K562 treated with DMSO at 1 percent for 24 hours (cell line): ENCODE results near the gene ZNF805. TPM values are rescaled to one million over a fixed set of nuclear protein-coding genes. Genes with fewer than 3 reads are reported as not detected.

Experiments
- total RNA-seq: library from RNA; unstranded; fragments of 300-600 nt; gene quantifications from 2 replicates; pipeline ENCODE4 v1.2.3, GENCODE V29; 2022; ENCODE audit warnings: low read depth; ENCODE audit not compliant: insufficient read depth

ZNF805 gene
- total RNA-seq: 1.8 and 2.1 TPM in 2 replicates

DNA sequence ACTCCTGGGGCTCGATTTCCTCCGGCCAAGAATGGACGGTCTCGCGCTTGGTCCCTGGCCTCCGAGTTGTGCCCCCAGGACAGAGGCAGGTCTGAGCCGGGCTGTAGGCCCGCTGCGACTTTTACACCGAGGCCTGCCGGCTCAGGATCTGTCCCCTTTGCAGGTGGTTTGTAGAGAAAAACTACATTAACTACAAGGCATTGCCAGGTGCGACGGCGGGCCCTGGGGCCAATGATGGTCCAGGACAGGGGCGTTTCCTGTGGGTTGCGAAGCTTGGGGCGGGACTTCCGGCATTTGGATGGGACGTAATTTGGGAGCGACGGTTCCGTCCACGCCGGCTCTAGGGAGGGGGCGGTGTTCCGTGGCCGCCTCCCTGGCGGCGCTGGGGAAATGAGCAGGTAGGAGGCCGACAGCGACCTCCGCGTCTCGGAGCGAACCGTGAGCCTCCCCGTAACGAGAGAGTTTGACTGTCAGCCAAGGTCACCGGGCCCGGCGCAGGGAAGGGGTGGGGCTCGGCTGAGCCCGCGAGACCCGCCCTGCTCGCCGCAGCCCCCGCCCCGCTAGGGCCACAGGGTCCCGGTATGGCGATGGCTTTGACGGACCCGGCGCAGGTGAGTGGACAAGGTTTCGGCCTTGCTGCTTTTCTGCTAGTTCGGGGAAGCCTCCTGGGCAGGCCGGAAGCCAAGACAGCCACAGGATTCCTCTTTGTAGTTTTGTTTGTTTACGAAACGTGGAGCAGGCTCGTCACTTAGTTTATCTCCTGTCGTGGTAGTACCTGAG is at the start of gene ZNF805:
Gene ZNF805, plus strand, starts transcription at position 322 of the 780 bp plus-strand sequence. Its CDS starts 260 bp downstream, at position 582.

DNA sequence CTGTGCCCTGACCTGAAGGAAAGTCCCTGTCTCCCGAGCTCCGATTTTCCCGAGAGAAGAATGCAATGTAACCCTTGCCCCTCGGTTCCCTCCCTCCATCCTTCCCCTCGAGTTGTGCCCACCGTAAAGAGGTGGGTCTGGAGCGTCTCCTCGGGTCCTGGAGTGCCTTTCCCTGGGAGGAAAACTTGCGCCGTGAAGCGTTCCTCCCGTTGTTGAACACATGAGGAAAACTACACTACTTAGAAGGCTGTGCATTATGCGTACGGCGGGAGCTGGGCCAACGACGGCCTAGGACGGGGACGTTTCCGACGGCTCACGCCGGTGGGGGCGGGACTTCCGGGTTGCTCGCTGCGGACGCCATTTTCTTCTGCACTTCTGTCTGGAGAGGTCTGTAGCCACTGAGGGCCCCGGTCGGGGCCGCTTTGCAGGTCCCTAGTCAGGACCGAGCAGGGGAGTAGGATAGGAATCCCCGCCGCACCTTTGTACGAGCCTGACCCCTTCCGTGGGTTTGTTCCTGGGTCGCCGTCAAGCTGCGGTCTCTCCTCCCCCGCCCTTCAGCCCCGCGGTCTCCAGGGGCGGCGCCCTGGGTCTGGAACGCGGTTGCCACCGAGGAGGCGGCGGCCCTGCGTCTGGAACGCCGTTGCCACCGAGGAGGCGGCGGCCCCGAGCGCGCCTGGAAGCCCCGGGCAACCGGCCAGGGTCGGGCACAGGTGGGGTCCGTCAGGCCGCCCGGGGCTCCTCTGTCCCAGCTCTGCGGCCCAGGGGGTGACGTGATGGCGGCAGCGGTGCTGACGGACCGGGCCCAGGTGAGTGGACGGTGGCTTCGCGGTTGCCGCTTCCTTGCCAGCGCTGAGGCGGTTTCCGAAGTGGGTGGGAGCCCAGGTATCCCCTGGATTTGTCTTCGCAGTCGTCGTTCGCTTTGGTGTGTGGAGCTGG is 49.0 kb upstream of the ZNF805 start, which contains the start of gene ZNF264:
Gene ZNF264, plus strand, starts transcription at position 360 of the 936 bp plus-strand sequence. Its CDS starts 414 bp downstream, at position 774.

DNA sequence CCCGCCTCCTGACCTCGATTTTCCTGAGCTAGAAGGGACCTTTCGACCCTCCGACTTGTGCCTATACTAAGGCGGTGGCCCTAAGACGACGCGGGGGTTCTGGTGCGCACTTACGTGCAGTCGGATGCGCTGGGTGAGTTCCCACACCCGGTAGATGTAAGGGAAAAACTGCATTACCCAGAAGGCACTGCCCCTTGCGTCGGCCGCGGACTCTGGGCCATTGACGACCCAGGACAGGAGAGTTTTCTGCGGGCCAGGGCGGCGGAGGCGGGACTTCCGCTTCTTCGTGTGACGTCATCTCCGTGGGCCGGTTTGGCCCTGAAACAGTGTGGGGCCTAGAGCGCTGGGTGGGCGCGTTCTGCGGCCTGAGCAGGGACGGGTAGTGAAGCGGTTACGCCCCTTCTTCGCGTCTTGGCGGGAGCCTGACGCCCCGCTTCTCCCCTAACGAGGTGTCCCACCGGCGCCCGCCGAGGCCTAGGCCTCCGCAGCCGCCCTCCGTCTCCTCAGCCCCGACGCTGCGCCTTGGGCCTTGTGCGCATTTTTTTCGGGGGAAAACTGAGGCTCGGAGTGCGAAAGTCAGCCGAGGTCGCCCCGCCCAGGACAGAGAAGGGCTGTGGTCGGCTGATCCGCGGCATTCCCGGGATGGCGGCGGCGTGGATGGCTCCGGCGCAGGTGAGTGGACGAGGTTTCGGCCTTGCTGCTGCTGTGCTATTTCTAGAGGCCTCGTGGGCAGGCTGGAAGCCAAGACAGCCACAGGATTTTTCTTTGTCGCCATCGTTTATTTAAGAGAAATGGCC is 39.9 kb downstream of the ZNF805 start, which contains the start of gene ZNF460:
Gene ZNF460, plus strand, starts transcription at position 321 of the 797 bp plus-strand sequence. Its CDS starts 322 bp downstream, at position 643.

Other genes with a start within 250 kb of the ZNF805 start
- not detected in 2 replicates for gene USP29, start 120.6 kb upstream of the ZNF805 start, total RNA-seq
- gene ZIM3, start 95.4 kb upstream of the ZNF805 start, total RNA-seq: not detected in 2 replicates
- gene DUXA, start 73.1 kb upstream of the ZNF805 start, total RNA-seq: not detected in 2 replicates
- gene ZNF264, start 49.1 kb upstream of the ZNF805 start, total RNA-seq: 2.9 and 6.9 TPM in 2 replicates
- 7.7 and 10.2 TPM in 2 replicates for gene AURKC, start 9.6 kb upstream of the ZNF805 start, total RNA-seq
- gene ZNF460, start 39.9 kb downstream of the ZNF805 start, total RNA-seq: 0.79 and 1.2 TPM in 2 replicates
- 1.2 and 1.3 TPM in 2 replicates for gene ZNF543, start 79.8 kb downstream of the ZNF805 start, total RNA-seq
- gene ZNF304, start 110.6 kb downstream of the ZNF805 start, total RNA-seq: 3.1 and 3.2 TPM in 2 replicates
- gene TRAPPC2B, start 122.9 kb downstream of the ZNF805 start, total RNA-seq: 4.4 and 4.8 TPM in 2 replicates
- gene ZNF547, start 122.9 kb downstream of the ZNF805 start, total RNA-seq: 0.42 TPM in 1 of 2 replicates, not detected in the other
- gene ZNF548, start 149.2 kb downstream of the ZNF805 start, total RNA-seq: 3.2 and 3.4 TPM in 2 replicates
- gene ZNF17, start 170.5 kb downstream of the ZNF805 start, total RNA-seq: 2.0 and 2.2 TPM in 2 replicates
- gene ZNF749, start 194.7 kb downstream of the ZNF805 start, total RNA-seq: 8.3 and 8.7 TPM in 2 replicates
- gene VN1R1, start 216.5 kb downstream of the ZNF805 start, total RNA-seq: not detected in 2 replicates
- gene ZNF772, start 236.9 kb downstream of the ZNF805 start, total RNA-seq: 0.54 and 0.86 TPM in 2 replicates
- gene ZNF419, start 247.1 kb downstream of the ZNF805 start, total RNA-seq: 0.81 and 2.7 TPM in 2 replicates